HCT116 (cell line): ENCODE data around the gene LACTBL1. TPM values are rescaled to one million over a fixed set of nuclear protein-coding genes. Genes with fewer than 3 reads are reported as not detected.

Experiments
- ATAC-seq: fragments of 200-7000 bp; cut with Tn5 transposase; 2 replicates; pipeline ENCODE4 v1.9.1; 2020; ENCODE audit warnings: mild to moderate bottlenecking, moderate library complexity
- BruUV-seq: library from RNA; stranded (reverse); fragments of 400-500 nt; replicated peaks from 2 replicates; lab custom pipeline; 2021; lab: Mats Ljungman, UMichigan
- CTCF ChIA-PET: fragments of 300-600 bp; sonication (Branson Sonifier 250); formaldehyde crosslinking; loops from one replicate; lab custom pipeline; 2021; ENCODE audit warnings: antibody characterized with exemption; lab: Charles Lee
- POLR2A ChIA-PET: fragments of 300-600, 350-600 bp; sonication (Branson Sonifier 250); formaldehyde crosslinking; loops from one replicate; lab custom pipeline; 2021; ENCODE audit warnings: antibody characterized with exemption; lab: Charles Lee
- RAD21 ChIA-PET, 2 experiments: fragments of 300-600 bp; sonication (Branson Sonifier 250); formaldehyde crosslinking; loops; one replicate each; lab custom pipeline; 2023; ENCODE audit warnings: low total read pairs in 2 of 2; ENCODE audit not compliant: uncharacterized antibody in 2 of 2, unreplicated experiment in 2 of 2, low non-redundant PET in 1 of 2; lab: Charles Lee
- DNase-seq: peaks from one replicate; pipeline ENCODE4 v3.0.0-alpha.2; 2010; ENCODE audit warnings: low read depth, low spot score
- H2AFZ ChIP-seq: fragments of 200-600 bp; shearing (Covaris generic), sonication (generic); 2 replicates; pipeline ENCODE4 v1.6.1; 2017; ENCODE audit warnings: low read depth, mixed run types, mixed read lengths, antibody characterized with exemption, low read length; ENCODE audit not compliant: poor library complexity, severe bottlenecking
- H3K27ac ChIP-seq: 2 replicates; pipeline ENCODE4 v1.5.1; 2012; ENCODE audit warnings: low read depth, low read length
- H3K27me3 ChIP-seq: fragments of 200-600 bp; sonication (generic); 2 replicates; pipeline ENCODE4 v1.6.1; 2016; ENCODE audit warnings: mixed run types, low read length, mixed read lengths; ENCODE audit not compliant: insufficient read depth
- H3K36me3 ChIP-seq, 2 experiments: fragments of 200-500 bp in 1 of 2; fragments of 200-600 bp in 1 of 2; sonication (Bioruptor generic) in 1 of 2; sonication (generic) in 1 of 2; 2 replicates each; pipeline versions ENCODE4 v1.5.1 to v1.6.1; 2014 to 2016; ENCODE audit warnings: low read length in 2 of 2, inconsistent platforms in 1 of 2, mixed read lengths in 1 of 2, mixed run types in 1 of 2; ENCODE audit not compliant: insufficient read depth in 2 of 2, control insufficient read depth in 1 of 2
- H3K4me1 ChIP-seq, 2 experiments: fragments of 200-600 bp in 1 of 2; sonication (generic) in 1 of 2; 2 replicates each; pipeline versions ENCODE4 v1.5.1 to v1.6.1; 2012 to 2017; ENCODE audit warnings: low read length in 2 of 2, inconsistent platforms in 1 of 2, mild to moderate bottlenecking in 1 of 2, mixed read lengths in 1 of 2, mixed run types in 1 of 2, moderate library complexity in 1 of 2; ENCODE audit not compliant: insufficient read depth in 2 of 2, control insufficient read depth in 1 of 2
- H3K4me2 ChIP-seq: fragments of 200-600 bp; sonication (generic); 2 replicates; pipeline ENCODE4 v1.6.1; 2017; ENCODE audit warnings: mixed run types, low read length, mixed read lengths
- H3K4me3 ChIP-seq, 2 experiments: fragments of 200-600 bp in 1 of 2; sonication (generic) in 1 of 2; replicated peaks in 1 of 2; 2 replicates each; pipeline ENCODE4 v1.5.1; 2011 to 2016; ENCODE audit warnings: low read length in 2 of 2, control low read depth in 1 of 2, low read depth in 1 of 2, mild to moderate bottlenecking in 1 of 2, mixed read lengths in 1 of 2, mixed run types in 1 of 2
- H3K79me2 ChIP-seq: fragments of 200-600 bp; sonication (generic); 2 replicates; pipeline ENCODE4 v1.6.1; 2017; ENCODE audit warnings: mild to moderate bottlenecking, mixed run types, low read length, moderate library complexity, mixed read lengths; ENCODE audit not compliant: insufficient read depth
- H3K9ac ChIP-seq: fragments of 200-600 bp; sonication (generic); 2 replicates; pipeline ENCODE4 v1.6.1; 2016; ENCODE audit warnings: low read length, mixed read lengths
- H3K9me2 ChIP-seq: fragments of 200-600 bp; sonication (generic), shearing (Covaris generic); 2 replicates; pipeline ENCODE4 v1.6.1; 2017; ENCODE audit warnings: mixed run types, mild to moderate bottlenecking, moderate library complexity; ENCODE audit not compliant: insufficient read depth
- H3K9me3 ChIP-seq, 2 experiments: fragments of 200-500 bp in 1 of 2; fragments of 200-600 bp in 1 of 2; sonication (Bioruptor generic) in 1 of 2; sonication (generic) in 1 of 2; 2 replicates each; pipeline ENCODE4 v1.6.1; 2014 to 2017; ENCODE audit warnings: low read length in 2 of 2, mixed read lengths in 2 of 2, inconsistent platforms in 1 of 2, low read depth in 1 of 2, mild to moderate bottlenecking in 1 of 2, mixed run types in 1 of 2, moderate library complexity in 1 of 2; ENCODE audit not compliant: control insufficient read depth in 1 of 2, insufficient read depth in 1 of 2
- H4K20me1 ChIP-seq: fragments of 200-600 bp; sonication (generic), shearing (Covaris generic); 2 replicates; pipeline ENCODE4 v1.6.1; 2017; ENCODE audit warnings: mixed run types, mild to moderate bottlenecking, moderate library complexity; ENCODE audit not compliant: insufficient read depth
- ATF3 ChIP-seq: IDR thresholded peaks from 2 replicates; pipeline ENCODE4 v1.6.1; 2012
- CBX3 ChIP-seq: IDR thresholded peaks from 2 replicates; pipeline ENCODE4 v1.6.1; 2012; ENCODE audit warnings: low read depth
- CEBPB ChIP-seq: IDR thresholded peaks from 2 replicates; pipeline ENCODE4 v1.6.1; 2012; ENCODE audit warnings: low read depth
- EGR1 ChIP-seq: IDR thresholded peaks from 2 replicates; pipeline ENCODE4 v1.6.1; 2012; ENCODE audit warnings: low read depth
- ELF1 ChIP-seq: IDR thresholded peaks from 2 replicates; pipeline ENCODE4 v1.6.1; 2012; ENCODE audit warnings: low read depth, borderline replicate concordance
- EZH2phosphoT487 ChIP-seq: fragments of 200-600 bp; IDR thresholded peaks from 2 replicates; pipeline ENCODE4 v1.6.1; 2018; ENCODE audit warnings: antibody characterized with exemption, borderline replicate concordance
- FOSL1 ChIP-seq: IDR thresholded peaks from 2 replicates; pipeline ENCODE4 v1.6.1; 2012; ENCODE audit warnings: low read depth
- JUND ChIP-seq: IDR thresholded peaks from 2 replicates; pipeline ENCODE4 v1.6.1; 2012
- MAX ChIP-seq: IDR thresholded peaks from 2 replicates; pipeline ENCODE4 v1.6.1; 2012
- POLR2A ChIP-seq: IDR thresholded peaks from 2 replicates; pipeline ENCODE4 v1.7.0; 2011; ENCODE audit warnings: borderline replicate concordance; ENCODE audit not compliant: insufficient read depth, insufficient read length; ENCODE audit errors: extremely low read depth
- POLR2AphosphoS5 ChIP-seq: IDR thresholded peaks from 2 replicates; pipeline ENCODE4 v1.6.1; 2011; ENCODE audit warnings: mild to moderate bottlenecking, low read depth, low read length, moderate library complexity
- RAD21 ChIP-seq: IDR thresholded peaks from 2 replicates; pipeline ENCODE4 v1.6.1; 2012; ENCODE audit warnings: low read depth, mild to moderate bottlenecking
- SIN3A ChIP-seq: IDR thresholded peaks from 2 replicates; pipeline ENCODE4 v1.6.1; 2012; ENCODE audit warnings: low read depth
- SP1 ChIP-seq: IDR thresholded peaks from 2 replicates; pipeline ENCODE4 v1.6.1; 2012; ENCODE audit warnings: low read depth
- SRF ChIP-seq: IDR thresholded peaks from 2 replicates; pipeline ENCODE4 v1.6.1; 2012; ENCODE audit warnings: low read depth
- TCF7L2 ChIP-seq: IDR thresholded peaks from 2 replicates; pipeline ENCODE4 v1.7.0; 2011; ENCODE audit warnings: borderline replicate concordance, inconsistent platforms; ENCODE audit not compliant: insufficient read depth, insufficient read length; ENCODE audit errors: extremely low read depth
- ZBTB33 ChIP-seq: IDR thresholded peaks from 2 replicates; pipeline ENCODE4 v1.6.1; 2011; ENCODE audit warnings: mild to moderate bottlenecking, low read length, moderate library complexity; ENCODE audit not compliant: insufficient replicate concordance; ENCODE audit errors: extremely low read depth
- ZFX ChIP-seq: fragments of 450-650 bp; IDR thresholded peaks from 2 replicates; pipeline ENCODE4 v1.6.1; 2017
- ZNF274 ChIP-seq: fragments of 200-500 bp; sonication (Bioruptor generic); IDR thresholded peaks from 2 replicates; pipeline ENCODE4 v1.6.1; 2014; ENCODE audit warnings: mild to moderate bottlenecking, low read depth, low read length, inconsistent platforms
- intact Hi-C: fragments of 100-400 bp; cut with micrococcal nuclease; formaldehyde crosslinking; loops from 2 replicates; pipeline ENCODE4 v1.10.0; 2022
- total RNA-seq: library from RNA; stranded (reverse); gene quantifications from one replicate; pipeline ENCODE4 v1.2.1, GENCODE V29; 2021; ENCODE audit not compliant: unreplicated experiment

Gene LACTBL1
- total RNA-seq, 1 experiment from 2014 or later, result not detected

- H3K36me3 ChIP-seq, result no peaks in the 10 kb centered on the region
- H3K4me1 ChIP-seq, result no peaks in the 10 kb centered on the region
- no peak overlapping the region for H3K4me3 ChIP-seq
- H3K9me2 ChIP-seq, result no peaks in the 10 kb centered on the region
- no peak overlapping the region for H2AFZ ChIP-seq
- no TSS peak for BruUV-seq
- TF ChIP-seq FOSL1, result no peak
- no peak for TF ChIP-seq POLR2AphosphoS5
- TF ChIP-seq CEBPB, result no peak
- TF ChIP-seq, all 23 proteins: peak for 0
- Histone ChIP-seq H3K9me3 (no peaks in the 10 kb centered on the region), H3K9ac (no peak overlapping the region), H3K27me3 (no peaks in the 10 kb centered on the region), H4K20me1 (no peaks in the 10 kb centered on the region), H3K27ac (no peak overlapping the region), H3K4me2 (no peak overlapping the region), H3K79me2 (no peaks in the 10 kb centered on the region)
- DNase-seq (no peak), ATAC-seq (no peak)
- ChIA-PET RAD21 (no interaction called here), POLR2A (no interaction called here), CTCF (no interaction called here)
- intact Hi-C loops, result no loop called here
Observed at GRCh38 chr1:22913421-22914141, 59.1 kb downstream of the LACTBL1 start.

- no peak for DNase-seq
- H3K27ac ChIP-seq, result no peak overlapping the region
- no peaks in the 10 kb centered on the region for H3K4me1 ChIP-seq
- H3K4me2 ChIP-seq, result no peak overlapping the region
- no peaks in the 10 kb centered on the region for H3K9me3 ChIP-seq
- H3K36me3 ChIP-seq, result no peaks in the 10 kb centered on the region
- H3K27me3 ChIP-seq, result no peaks in the 10 kb centered on the region
- intact Hi-C loops, result no loop called here
- ChIA-PET RAD21 (no interaction called here), CTCF (no interaction called here), POLR2A (no interaction called here)
- H3K9me2 ChIP-seq, result no peaks in the 10 kb centered on the region
- no peak overlapping the region for H2AFZ ChIP-seq
- H3K79me2 ChIP-seq, result no peaks in the 10 kb centered on the region
- no peak for ATAC-seq
- BruUV-seq, result no TSS peak
- H3K9ac ChIP-seq, result no peak overlapping the region
- no peak overlapping the region for H3K4me3 ChIP-seq
- no peaks in the 10 kb centered on the region for H4K20me1 ChIP-seq
- no peak for TF ChIP-seq EZH2phosphoT487
- no peak for TF ChIP-seq ELF1
- no peak for TF ChIP-seq ZFX
- no peak for TF ChIP-seq POLR2A
- no peak for TF ChIP-seq JUND
- TF ChIP-seq TCF7L2, result no peak
- no peak for TF ChIP-seq SIN3A
- no peak for TF ChIP-seq SRF
- TF ChIP-seq SP1, result no peak
- TF ChIP-seq FOSL1, result no peak
- no peak for TF ChIP-seq CBX3
- TF ChIP-seq MAX, result no peak
- no peak for TF ChIP-seq CEBPB
- no peak for TF ChIP-seq EGR1
- no peak for TF ChIP-seq ZBTB33
- TF ChIP-seq RAD21, result no peak
- no peak for TF ChIP-seq POLR2AphosphoS5
- TF ChIP-seq ATF3, result no peak
- TF ChIP-seq ZNF274, result no peak
Observed at GRCh38 chr1:22912311-22912710, 60.4 kb downstream of the LACTBL1 start.
